DMS114 treated with DMSO at 0.1 percent for 48 hours (cell line): ENCODE results near the gene CCER1.

Experiments used
- DNase-seq: peaks from one replicate; lab custom pipeline; 2025; ENCODE audit not compliant: unreplicated experiment; lab: John Stamatoyannopoulos, UW

Gene CCER1

DNA sequence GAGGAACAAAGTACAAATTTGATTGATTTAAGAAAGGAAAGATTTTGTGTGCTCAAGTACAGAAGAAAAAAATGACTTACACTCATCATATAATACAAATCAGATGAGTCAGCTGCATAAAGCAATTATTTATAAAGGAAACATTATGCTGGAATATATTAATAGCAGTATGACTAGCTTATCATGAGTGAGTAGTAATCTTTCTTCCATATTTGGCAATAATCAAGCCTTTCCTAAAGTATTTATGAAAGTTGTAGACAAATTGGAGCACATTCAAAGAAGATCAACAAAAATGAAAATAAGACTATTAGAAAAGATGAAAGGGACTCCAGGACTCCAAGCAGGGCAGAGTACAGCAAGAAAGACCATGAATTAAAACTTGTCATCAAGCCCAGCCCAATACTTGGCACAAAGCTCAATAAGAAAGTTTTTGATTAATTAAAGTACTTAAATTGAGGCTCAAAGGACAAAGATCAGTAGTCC lies 32.8 kb downstream of the CCER1 start:
- DNase-seq = no peak

DNA sequence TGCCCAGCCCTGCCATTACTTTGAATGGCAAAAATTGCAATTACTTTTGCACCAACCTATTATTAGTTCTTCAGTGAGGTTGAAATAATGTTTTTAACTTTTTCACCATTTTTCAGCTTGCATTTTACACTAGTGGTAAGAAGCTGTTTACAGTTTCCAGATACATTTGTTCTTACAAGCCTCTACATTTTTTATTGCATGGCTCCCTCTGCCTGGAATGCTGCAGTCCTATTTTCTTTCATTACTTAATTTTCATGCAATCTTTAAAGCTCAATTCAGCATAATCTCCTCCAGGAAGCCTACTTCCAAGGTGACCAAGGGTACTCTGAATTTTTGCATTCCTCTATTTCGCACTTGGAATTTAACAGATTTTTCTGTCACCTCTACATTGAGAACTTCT lies 33.4 kb downstream of the CCER1 start:
- no peak for DNase-seq

DNA sequence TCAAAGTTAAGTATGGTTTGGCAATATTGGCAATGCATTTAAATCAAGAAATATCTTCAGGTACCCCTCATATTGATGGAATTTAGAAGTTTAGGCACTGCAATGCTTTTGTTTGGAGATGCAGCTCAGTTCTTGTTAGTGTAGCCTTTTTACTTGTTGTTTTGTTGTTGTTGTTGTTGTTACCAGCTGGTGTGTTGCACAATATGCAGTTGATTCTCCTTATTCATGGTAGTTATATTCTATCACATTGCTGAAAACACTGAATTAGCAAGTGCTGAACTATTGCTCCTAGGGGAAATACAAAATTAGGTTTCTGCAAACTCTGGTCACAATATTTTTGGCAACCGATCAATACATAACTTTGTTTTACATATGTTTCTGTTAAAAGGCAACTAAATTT lies 34.8 kb downstream of the CCER1 start:
- no peak for DNase-seq

DNA sequence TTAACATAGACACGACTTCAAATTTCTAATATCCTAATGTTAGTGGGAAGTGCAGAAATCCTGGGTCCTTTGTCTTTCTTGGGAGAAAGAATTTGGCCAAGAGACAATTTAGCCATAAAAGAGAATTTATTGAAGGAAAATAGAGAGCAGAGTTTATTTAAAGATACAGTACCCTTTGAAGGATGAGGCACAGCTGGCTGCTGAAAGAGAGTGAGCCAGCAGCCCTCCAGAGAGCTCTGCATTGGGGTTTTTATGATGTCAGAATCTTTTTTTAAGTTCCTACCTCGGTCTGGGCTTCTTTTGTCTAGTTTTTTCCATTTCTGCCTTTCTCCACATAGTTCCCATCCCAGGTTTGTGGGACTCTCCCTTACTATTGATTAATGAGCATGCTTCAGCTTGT lies 37.5 kb downstream of the CCER1 start:
- no peak for DNase-seq

DNA sequence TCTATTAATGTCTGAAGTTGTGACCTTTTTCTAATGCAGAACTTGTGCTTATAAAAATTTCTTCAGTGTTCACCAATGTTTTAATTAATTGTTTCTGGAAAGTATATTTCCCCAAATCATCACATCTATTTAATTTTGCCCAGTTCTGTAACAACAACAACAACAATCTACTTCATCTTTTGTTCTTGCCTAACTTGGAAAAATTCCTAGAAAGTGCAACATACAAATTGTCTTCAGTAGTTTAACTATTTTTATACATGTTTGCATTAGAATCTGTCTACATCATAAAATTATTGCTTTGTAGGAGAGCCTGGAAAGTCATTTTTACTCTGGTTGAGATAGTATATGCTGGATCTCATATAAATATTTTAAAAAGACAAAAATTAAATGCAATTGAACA lies 38.5 kb downstream of the CCER1 start:
- no peak for DNase-seq

DNA sequence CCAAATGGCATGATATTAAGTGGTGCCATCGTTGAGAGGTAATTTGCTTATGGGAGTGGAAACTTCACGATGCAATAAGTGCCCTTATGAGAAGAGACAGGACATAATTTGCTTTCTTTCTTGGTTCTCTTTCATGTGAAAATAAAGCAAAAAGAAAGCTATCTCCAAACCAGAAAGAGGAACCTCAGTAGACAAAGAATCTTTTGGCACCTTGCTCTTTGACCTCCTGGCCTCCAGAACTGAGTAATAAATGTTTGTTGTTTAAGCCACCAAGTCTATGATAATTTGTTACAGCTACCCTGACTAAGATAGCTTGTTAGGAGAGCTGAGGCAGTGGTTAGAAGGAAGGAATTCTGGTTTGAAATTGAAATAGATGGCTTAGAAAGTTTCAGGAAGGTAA lies 39.6 kb downstream of the CCER1 start:
- no peak for DNase-seq

DNA sequence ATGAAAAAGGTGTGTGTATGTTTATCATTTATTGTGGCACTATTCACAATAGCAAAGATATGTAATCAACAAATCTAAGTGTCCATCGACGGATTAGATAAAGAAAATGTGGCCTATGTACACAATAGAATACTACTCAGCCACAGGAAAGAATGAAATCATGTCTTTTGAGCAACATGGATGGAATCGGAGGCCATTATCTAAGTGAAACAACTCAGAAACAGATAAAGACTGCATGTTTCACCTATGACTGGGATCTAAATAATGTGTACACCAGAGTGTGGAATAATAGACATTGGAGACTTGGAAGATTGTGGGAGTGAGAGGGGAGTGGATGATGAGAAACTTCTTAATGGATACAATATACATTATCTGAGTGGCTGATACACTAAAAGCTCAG lies 44.0 kb downstream of the CCER1 start:
- no peak for DNase-seq

DNA sequence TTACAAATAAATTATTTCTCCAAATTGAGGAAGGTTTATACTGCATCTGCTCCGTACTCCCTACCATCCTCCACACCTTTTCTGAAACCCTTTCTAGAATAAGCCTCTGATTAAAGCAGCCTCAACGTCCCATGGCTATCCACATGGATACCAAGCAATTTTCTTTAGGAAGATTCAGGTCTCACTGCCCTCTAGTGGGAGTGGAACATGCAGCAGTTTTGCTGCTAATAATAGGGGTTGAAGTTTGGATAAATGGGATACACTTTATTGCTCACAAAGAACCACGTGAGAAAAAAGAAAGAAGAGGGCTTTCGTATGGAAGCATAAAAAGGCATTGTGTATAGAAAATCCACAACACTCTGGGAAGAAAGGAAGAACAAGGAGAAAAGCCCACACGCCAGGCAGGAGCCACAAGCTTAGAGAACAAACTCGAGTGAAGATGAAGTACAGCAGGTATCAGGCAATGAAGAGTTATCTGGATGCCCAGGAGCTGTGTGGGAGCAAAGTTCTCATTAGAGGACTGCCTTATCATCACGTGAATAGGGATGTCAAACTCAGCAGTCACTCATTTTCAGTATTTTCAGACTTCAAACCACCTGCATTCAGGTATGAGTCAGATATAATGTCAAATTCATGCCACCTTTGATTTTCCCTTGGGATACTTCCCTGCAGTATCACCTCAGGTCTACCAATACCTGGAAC lies 45.8 kb downstream of the CCER1 start:
- DNase-seq = peak; percentile 24

DNA sequence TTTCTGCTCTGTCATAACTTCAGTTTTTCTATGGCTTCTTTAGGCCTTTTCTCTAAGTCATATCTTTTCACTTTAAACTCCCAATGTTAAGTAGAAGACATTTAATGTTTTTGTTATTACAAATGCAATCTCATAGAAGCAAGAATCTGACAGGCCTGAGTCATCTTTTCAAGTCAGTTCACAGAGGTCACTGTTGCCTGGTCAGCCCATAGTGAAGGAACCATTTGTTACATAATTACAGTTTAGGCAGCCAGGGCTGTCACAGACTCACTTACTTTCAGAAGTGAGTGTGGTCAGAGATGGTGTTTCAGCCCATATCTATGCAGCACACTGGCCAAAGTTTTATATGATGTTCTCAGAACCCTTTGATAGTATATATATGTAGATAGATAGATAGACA lies 46.5 kb downstream of the CCER1 start:
- no peak for DNase-seq

DNA sequence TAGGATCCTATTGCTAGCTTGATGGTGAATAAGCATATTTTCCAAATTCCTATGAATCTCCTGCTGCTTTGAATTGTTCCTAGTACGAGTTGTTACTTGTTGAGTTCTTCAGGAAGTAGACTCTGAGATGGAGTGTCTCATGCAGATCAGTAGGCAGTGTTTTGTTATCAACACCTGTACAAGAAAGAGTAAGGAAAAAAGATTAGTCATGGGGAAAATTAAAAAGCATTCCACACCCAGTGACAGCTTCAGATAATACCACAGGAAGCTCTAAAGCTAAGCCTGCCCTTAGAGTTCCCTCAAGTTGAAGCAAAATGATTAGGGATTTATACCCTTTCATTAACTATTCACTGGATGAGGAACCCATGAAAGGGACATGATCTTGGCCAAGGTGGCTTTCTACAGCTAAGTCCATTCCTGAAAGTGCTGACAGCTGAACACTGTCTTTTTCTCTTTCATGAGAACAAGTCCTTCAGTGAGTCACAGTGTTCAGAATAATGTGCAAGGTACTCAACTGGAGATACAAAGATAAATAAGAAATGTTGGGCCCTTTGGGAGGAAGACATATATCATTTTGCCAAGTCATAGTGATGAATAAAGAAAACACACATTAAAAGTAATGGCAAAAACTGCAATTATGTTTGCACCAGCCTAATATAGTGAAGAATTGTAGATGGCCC lies 49.1 kb downstream of the CCER1 start:
- no peak for DNase-seq

DNA sequence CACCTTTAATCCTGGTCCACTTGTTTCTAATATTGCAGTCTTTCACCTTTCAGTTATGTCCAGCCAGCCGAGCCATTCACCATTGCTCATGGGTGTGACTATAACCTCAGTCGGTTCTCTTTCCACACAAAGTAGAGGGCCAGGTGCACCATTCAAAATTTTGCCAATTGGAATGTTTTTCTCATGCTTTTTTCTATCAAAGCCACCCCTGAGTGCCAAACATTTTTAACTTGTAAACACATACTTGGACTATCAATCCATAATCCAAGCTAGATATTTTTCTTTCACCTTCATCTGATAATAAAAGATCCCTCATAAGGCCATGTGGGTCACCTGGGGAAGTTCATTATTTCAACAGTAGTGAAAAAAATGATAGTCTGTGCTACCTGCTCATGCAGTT lies 52.4 kb downstream of the CCER1 start:
- DNase-seq = no peak
